Heart left ventricle (tissue), 16 donors: ENCODE results near the gene SHISAL2A. TPM values are rescaled to one million over a fixed set of nuclear protein-coding genes. Genes with fewer than 3 reads are reported as not detected.
A peak's percentile ranks its signal among the peaks of the same experiment; 100 is the strongest.

Experiments used
- ATAC-seq, 4 donors: fragments of 200-7000 bp; cut with Tn5 transposase; one replicate each; pipeline ENCODE4 v1.9.1; 2020 to 2022; ENCODE audit warnings: moderate library complexity in 4 of 4, mild to moderate bottlenecking in 3 of 4, moderate number of reproducible peaks in 1 of 4
- DNase-seq, 5 donors: peaks; one replicate each; pipeline ENCODE4 v3.0.0-alpha.2; 2020
- H3K27ac ChIP-seq, 12 donors: fragments of 200-600 bp; sonication (generic) in 4 of 12; one replicate each; pipeline versions ENCODE4 v1.5.0 to v1.8.0; 2016 to 2022; ENCODE audit warnings: mild to moderate bottlenecking in 2 of 12
- H3K27me3 ChIP-seq, 9 donors: fragments of 200-600 bp; sonication (generic) in 2 of 9; one replicate each; pipeline versions ENCODE4 v1.5.1 to v1.8.0; 2016 to 2022; ENCODE audit warnings: mild to moderate bottlenecking in 3 of 9
- H3K36me3 ChIP-seq, 9 donors: fragments of 200-600 bp; sonication (generic) in 2 of 9; one replicate each; pipeline versions ENCODE4 v1.5.0 to v1.8.0; 2018 to 2022; ENCODE audit warnings: mild to moderate bottlenecking in 2 of 9
- H3K4me1 ChIP-seq, 12 donors: fragments of 200-600 bp; sonication (generic) in 4 of 12; one replicate each; pipeline versions ENCODE4 v1.5.0 to v1.8.0; 2016 to 2022; ENCODE audit warnings: mild to moderate bottlenecking in 3 of 12
- H3K4me3 ChIP-seq, 12 donors: fragments of 200-600 bp; sonication (generic) in 4 of 12; one replicate each; pipeline versions ENCODE4 v1.5.0 to v1.8.0; 2017 to 2022; ENCODE audit warnings: mild to moderate bottlenecking in 9 of 12, moderate library complexity in 4 of 12
- H3K9me3 ChIP-seq, 12 donors: fragments of 200-600 bp; sonication (generic) in 4 of 12; one replicate each; pipeline versions ENCODE4 v1.5.0 to v1.8.0; 2016 to 2022; ENCODE audit warnings: mild to moderate bottlenecking in 1 of 12
- POLR2A ChIP-seq, 2 donors: fragments of 450-650 bp; IDR thresholded peaks; one replicate each; pipeline ENCODE4 v1.6.1; 2017; ENCODE audit warnings: antibody characterized with exemption in 2 of 2, mild to moderate bottlenecking in 2 of 2, moderate library complexity in 2 of 2
- WGBS, 4 donors: extraction: QIAGEN DNeasy Blood & Tissue Kit in 2 of 4; methylation state at CpG; one replicate each; pipeline versions ENCODE4 v1.1.5 to v1.1.7; 2013 to 2018; 5-methylcytosine and 5-hydroxymethylcytosine counted together
- intact Hi-C, 10 donors: fragments of 100-400 bp; cut with DNase I; formaldehyde crosslinking; loops; one replicate each; pipeline versions ENCODE4 v1.11.1 to v1.14.2; 2022
- polyA plus RNA-seq, 2 donors: library from polyadenylated mRNA; stranded (reverse); fragments of 200-250 nt; gene quantifications; one replicate each; pipeline ENCODE4 v1.2.3, GENCODE V29; 2013
- total RNA-seq, 9 donors: library from RNA; depleted of rRNA in 2 of 9; stranded (reverse); fragments of >200 nt in 2 of 9; fragmentation: NEBNext Ultra II Directional in 3 of 9; extraction: Animal tissue kit (Norgen Biotek cat#: 25700) in 3 of 9; gene quantifications; one replicate each; pipeline versions ENCODE4 v1.1.0 to v1.2.4, GENCODE V29; 2016 to 2023
- TF ChIP-seq, protein P1 (sequence below), 12 donors: fragments of 200-600 bp; sonication (generic) in 4 of 12; IDR thresholded peaks; one replicate each; pipeline versions ENCODE4 v1.5.0 to v1.8.0; 2018 to 2022; ENCODE audit warnings: antibody characterized with exemption in 12 of 12, mild to moderate bottlenecking in 5 of 12
- donor health status: ischemic (EF 13 %, LVEDD 7.1; RV severe dilation, severe dysfunction).
- donor health status: healthy with polysubstance abuse.
- donor health status: DM: no; HTN: yes; CAD: no.
- donor health status: DM: no; HTN: no; CAD: no.
- donor health status: ischemic (EF 25% LVEDD 6.9; RV normal size, moderate dysfunction).
- donor health status: ischemic (EF 25% LVEDD 5.7; RV mildly dilated, moderate dysfunction).
- donor health status: healthy.
- donor health status: DM: yes; HTN: yes; CAD: no.
- donor health status: ischemic (EF 35%, LVEDD 5.7; RV mildly dilated, moderate dysfunction).
- donor health status: nonischemic (EF 11% LVEDD 7.7; RV severe dilation, severe dysfunction).
- donor health status: DM: yes; HTN: yes; CAD: no.
- donor health status: PGD.
- donor health status: ischemic (EF 29% LVEDD 5.4; RV normal size, mild dysfunction).
- donor health status: nonischemic (EF 23%, LVEDD 6.1; RV moderate dilation, normal function).

Gene SHISAL2A
- total and polyA plus RNA-seq, 11 donors: 0.08 to 0.64 TPM; not detected in 9

DNA sequence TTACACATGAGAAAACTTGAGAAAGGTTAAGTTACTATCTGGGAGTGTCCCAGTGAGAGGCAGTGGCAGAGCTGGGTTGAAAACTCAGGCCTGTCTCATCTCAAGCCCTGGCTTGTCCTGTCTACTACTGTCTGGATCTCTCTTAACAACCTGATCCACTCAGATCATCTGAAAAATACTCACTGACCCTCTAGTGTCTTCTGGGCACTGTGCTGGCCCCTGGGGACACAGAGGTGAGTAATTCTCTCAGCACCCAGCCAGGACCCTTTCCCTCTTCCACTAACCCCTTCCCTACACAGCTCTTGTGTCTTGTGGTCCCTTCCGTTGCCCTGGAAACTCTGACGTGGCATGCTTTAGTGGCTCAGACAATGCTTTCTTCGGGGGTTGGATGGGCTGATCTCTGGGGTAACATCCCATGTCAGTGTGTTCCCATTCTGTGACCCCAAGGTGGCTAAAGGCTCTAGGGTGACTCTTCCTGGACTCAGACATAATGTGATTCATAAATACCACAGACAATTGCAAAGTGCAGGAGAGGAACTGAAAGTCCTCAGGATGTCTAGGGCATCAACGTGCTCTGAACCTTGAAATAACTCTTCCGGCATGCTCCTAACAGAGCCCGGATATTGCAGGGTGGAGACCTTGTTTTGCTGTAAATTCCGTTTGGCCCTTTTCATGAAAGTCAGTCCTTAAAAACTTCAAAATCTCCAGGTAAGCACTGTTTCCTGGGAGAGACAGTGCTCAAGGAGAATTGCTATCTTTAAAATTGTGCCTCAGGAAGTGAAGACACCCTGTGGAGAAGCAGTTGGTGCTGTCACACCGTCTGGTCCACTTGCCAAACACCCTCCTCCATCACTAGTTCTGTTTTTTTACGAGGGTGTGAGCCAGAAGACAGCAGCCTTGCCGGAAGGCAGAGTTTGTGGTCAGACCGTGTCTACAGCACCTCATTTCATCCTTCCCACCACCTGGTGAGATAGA lies 4.0 kb downstream of the SHISAL2A start:
- Histone ChIP-seq H3K36me3 (no peaks in the 10 kb centered on the region), H3K27ac (peak overlapping the region in 4 of 12 donors; percentile 26 to 83 (median 43)), H3K4me3 (peak overlapping the region in 1 of 12 donors; percentile 10), H3K9me3 (no peaks in the 10 kb centered on the region), H3K27me3 (peaks cover 0 to 26% (median 20%) of the 10 kb centered on the region in 9 donors), H3K4me1 (peaks cover 0 to 49% (median 2%) of the 10 kb centered on the region in 12 donors)
- WGBS, 4 donors: 56 to 74% (median 59%) methylated on average over 11 of the region's 11 CpGs
- no peak for TF ChIP-seq POLR2A (IDR thresholded peaks at IDR 0.05)
- TF ChIP-seq, protein P1, sequence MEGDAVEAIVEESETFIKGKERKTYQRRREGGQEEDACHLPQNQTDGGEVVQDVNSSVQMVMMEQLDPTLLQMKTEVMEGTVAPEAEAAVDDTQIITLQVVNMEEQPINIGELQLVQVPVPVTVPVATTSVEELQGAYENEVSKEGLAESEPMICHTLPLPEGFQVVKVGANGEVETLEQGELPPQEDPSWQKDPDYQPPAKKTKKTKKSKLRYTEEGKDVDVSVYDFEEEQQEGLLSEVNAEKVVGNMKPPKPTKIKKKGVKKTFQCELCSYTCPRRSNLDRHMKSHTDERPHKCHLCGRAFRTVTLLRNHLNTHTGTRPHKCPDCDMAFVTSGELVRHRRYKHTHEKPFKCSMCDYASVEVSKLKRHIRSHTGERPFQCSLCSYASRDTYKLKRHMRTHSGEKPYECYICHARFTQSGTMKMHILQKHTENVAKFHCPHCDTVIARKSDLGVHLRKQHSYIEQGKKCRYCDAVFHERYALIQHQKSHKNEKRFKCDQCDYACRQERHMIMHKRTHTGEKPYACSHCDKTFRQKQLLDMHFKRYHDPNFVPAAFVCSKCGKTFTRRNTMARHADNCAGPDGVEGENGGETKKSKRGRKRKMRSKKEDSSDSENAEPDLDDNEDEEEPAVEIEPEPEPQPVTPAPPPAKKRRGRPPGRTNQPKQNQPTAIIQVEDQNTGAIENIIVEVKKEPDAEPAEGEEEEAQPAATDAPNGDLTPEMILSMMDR (IDR thresholded peaks at IDR 0.05): no peak
- no peak for DNase-seq
- peak in 3 of 4 donors; percentile 25 to 71 (median 35) for ATAC-seq
- intact Hi-C loops: no loop called here

DNA sequence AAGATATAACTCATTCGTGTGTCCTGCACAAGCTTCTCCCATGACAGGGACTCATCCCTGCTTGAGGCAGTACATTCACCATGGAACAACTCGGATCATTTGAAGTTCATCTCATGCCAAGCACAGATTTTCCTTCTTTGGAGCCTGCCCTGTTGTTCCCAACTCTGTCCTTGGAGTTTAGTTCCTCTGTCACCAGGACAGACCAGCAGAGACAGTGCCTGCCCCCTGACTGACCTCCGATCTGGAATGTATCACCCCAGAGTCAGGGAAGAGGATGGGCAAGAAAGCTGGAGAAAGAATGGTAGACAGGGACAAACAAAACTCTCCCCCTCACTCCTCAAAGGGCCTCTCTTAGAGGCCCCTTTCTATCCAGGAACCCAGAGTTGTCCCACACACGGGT lies 5.0 kb downstream of the SHISAL2A start:
- no peak overlapping the region for H3K4me3 ChIP-seq
- TF ChIP-seq POLR2A (IDR thresholded peaks at IDR 0.05): no peak
- TF ChIP-seq, protein P1 (IDR thresholded peaks at IDR 0.05): no peak
- DNase-seq (no peak), ATAC-seq (no peak)
- no peaks in the 10 kb centered on the region for H3K36me3 ChIP-seq
- peaks cover 0 to 16% (median 11%) of the 10 kb centered on the region in 9 donors for H3K27me3 ChIP-seq
- WGBS, 4 donors: 67 to 74% (median 69%) methylated on average over 4 of the region's 4 CpGs
- H3K9me3 ChIP-seq: no peaks in the 10 kb centered on the region
- intact Hi-C loops: no loop called here
- H3K4me1 ChIP-seq: peaks cover 0 to 40% (median under 1%) of the 10 kb centered on the region in 12 donors
- peak overlapping the region in 1 of 12 donors; percentile 83 for H3K27ac ChIP-seq

DNA sequence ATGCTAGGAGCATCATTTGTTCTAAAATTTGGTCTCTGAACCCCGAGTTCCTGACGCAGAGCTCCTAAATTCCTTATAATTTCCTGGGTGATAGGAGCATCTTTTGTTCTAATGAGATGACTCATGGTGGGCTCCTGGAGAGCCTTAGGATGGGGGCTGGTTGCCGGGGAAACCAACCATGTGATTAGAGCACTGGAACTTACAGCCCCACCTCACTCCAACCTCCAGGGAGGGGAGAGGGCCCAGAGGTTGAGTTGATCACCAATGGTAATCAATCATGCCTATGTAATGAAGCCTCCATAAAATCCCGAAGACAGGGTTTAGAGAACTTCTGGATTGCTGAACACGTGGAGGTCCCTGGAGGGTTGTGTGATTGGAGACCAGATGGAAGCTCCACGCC lies 7.7 kb downstream of the SHISAL2A start:
- Histone ChIP-seq H3K4me3 (no peak overlapping the region), H3K27me3 (no peaks in the 10 kb centered on the region), H3K36me3 (no peaks in the 10 kb centered on the region), H3K27ac (no peak overlapping the region), H3K4me1 (peaks cover 0 to 26% (median 0%) of the 10 kb centered on the region in 12 donors), H3K9me3 (no peaks in the 10 kb centered on the region)
- 85 to 93% (median 90%) methylated on average over 6 of the region's 6 CpGs for WGBS, 4 donors
- TF ChIP-seq, protein P1 (IDR thresholded peaks at IDR 0.05): no peak
- TF ChIP-seq POLR2A (IDR thresholded peaks at IDR 0.05): no peak
- DNase-seq: no peak
- intact Hi-C loops: no loop called here
- no peak for ATAC-seq

DNA sequence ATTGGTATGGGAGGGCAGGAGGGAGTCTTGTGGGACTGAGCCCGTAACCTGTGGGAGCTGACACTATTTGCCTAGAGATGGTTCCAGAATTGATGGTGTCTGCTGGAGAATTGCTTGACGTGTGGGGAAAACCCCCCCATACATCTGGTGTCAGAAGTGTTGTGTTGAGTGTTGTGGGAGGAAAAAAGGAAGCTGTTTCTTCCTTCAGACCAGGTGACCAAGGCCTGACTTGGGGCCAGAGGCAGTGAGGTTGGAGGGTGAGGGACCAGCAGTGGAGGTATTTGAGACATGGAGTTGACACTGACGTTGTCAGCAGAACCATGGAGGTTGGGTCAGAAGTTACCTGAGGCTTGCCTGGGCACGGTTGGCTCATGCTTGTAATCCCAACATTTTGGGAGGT lies 8.3 kb downstream of the SHISAL2A start:
- H3K27me3 ChIP-seq: no peaks in the 10 kb centered on the region
- ATAC-seq: no peak
- 84 to 89% (median 85%) methylated on average over 4 of the region's 4 CpGs for WGBS, 4 donors
- H3K27ac ChIP-seq: no peak overlapping the region
- no peak overlapping the region for H3K4me3 ChIP-seq
- no peaks in the 10 kb centered on the region for H3K9me3 ChIP-seq
- no peak for DNase-seq
- intact Hi-C loops: no loop called here
- TF ChIP-seq POLR2A (IDR thresholded peaks at IDR 0.05): no peak
- TF ChIP-seq, protein P1 (IDR thresholded peaks at IDR 0.05): no peak
- no peaks in the 10 kb centered on the region for H3K36me3 ChIP-seq
- H3K4me1 ChIP-seq: peaks cover 0 to 25% (median 0%) of the 10 kb centered on the region in 12 donors
